LNCaP clone FGC (cell line): ENCODE data around the gene GRIA2.

Experiments
- DNase-seq: peaks from one replicate; pipeline ENCODE4 v3.0.0-alpha.2; 2011; ENCODE audit warnings: low read depth
- H3K4me3 ChIP-seq: 2 replicates; pipeline ENCODE4 v1.5.1; 2011; ENCODE audit warnings: mild to moderate bottlenecking, low read depth, low read length, control low read depth
- TF ChIP-seq, protein P1 (sequence below): IDR thresholded peaks from 2 replicates; pipeline ENCODE4 v1.5.1; 2012; ENCODE audit warnings: mild to moderate bottlenecking; ENCODE audit not compliant: control insufficient read depth, insufficient read depth; ENCODE audit errors: extremely low read depth

GRIA2 gene

DNA sequence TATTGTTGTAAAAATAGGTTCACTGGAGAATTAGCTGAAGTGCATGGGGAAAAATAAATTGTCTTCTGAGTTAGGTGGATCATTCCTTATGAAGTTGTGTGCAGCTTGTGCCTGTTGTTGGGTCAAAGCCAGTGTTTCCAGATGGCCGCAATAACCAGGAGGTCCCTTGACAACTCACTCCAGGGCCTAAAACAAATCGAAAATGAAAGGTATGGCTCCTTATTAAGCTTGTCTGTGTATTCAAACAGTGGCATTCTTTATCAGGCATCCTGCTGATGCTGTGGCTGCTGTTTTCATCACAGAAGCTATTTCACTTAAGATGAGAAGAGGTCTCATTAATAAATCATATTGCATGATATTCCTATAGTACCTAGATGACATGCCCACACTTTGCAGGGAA, 80.2 kb downstream of the GRIA2 start:
- no peak overlapping the region for H3K4me3 ChIP-seq
- DNase-seq: no peak
- TF ChIP-seq, protein P1, sequence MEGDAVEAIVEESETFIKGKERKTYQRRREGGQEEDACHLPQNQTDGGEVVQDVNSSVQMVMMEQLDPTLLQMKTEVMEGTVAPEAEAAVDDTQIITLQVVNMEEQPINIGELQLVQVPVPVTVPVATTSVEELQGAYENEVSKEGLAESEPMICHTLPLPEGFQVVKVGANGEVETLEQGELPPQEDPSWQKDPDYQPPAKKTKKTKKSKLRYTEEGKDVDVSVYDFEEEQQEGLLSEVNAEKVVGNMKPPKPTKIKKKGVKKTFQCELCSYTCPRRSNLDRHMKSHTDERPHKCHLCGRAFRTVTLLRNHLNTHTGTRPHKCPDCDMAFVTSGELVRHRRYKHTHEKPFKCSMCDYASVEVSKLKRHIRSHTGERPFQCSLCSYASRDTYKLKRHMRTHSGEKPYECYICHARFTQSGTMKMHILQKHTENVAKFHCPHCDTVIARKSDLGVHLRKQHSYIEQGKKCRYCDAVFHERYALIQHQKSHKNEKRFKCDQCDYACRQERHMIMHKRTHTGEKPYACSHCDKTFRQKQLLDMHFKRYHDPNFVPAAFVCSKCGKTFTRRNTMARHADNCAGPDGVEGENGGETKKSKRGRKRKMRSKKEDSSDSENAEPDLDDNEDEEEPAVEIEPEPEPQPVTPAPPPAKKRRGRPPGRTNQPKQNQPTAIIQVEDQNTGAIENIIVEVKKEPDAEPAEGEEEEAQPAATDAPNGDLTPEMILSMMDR: no peak

DNA sequence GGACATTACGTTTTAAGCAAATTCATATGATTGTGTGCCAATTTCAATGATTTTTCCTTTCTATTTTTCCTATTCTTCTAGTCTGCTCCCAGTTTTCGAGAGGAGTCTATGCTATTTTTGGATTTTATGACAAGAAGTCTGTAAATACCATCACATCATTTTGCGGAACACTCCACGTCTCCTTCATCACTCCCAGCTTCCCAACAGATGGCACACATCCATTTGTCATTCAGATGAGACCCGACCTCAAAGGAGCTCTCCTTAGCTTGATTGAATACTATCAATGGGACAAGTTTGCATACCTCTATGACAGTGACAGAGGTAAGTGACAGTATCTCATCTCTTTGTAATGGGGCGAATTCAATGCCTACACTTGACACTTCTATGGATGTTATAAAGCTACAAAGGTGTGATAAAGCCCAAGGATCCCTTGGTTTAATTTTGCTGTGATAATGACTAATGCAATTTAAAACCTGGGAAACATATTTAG, 83.0 kb downstream of the GRIA2 start:
- no peak overlapping the region for H3K4me3 ChIP-seq
- TF ChIP-seq, protein P1: no peak
- DNase-seq: no peak

DNA sequence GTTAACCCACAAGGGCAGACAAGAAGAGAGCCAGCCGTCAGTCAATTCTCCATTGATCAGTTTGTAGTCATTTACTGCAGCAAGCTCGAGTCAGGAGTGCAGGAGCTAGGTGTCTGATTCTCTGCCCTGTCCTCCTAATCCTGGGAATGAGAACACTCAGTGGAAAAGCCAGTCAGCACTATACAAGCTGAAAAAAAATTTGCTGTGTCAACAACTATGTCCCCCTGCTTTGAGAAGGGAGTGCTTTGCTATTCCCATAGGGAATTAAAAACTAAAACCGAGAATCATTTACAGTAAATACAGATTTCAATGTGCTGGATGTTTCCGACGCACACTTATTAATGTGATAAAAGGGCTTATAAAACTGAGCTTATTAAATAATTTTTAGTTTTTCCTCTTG, 84.2 kb downstream of the GRIA2 start:
- DNase-seq: no peak
- no peak overlapping the region for H3K4me3 ChIP-seq
- TF ChIP-seq, protein P1: no peak

DNA sequence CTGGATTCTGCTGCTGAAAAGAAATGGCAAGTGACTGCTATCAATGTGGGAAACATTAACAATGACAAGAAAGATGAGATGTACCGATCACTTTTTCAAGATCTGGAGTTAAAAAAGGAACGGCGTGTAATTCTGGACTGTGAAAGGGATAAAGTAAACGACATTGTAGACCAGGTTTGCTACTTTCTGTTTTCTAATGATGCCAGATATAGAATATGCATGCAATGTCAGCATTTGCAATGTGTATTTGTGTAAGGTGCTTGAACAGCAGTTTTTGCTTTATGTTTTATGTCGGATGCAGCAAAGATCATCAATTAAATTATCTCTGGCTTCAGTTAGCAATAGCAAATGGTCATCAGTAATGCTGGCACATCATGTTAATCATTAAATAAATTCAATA, 92.2 kb downstream of the GRIA2 start:
- no peak for DNase-seq
- TF ChIP-seq, protein P1: no peak
- no peak overlapping the region for H3K4me3 ChIP-seq

DNA sequence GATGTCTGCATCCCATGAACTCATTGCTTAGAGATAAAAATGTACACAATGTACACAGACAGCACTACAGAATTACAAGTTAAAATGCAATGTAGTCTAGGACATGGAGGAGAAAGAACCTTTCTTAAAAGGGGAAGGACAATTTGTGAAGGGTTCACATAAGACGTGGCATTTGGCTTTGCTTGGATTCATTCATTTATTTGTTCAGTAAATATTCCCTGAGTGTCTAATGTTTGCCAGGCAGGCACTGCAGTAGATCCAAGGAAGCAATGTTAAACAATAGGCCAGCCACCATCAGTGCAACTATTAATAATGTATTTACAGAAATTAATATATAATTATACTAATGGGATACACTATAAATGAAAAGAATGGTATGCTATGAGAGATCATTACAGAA, 94.4 kb downstream of the GRIA2 start:
- peak; percentile 52 for DNase-seq
- TF ChIP-seq, protein P1: no peak
- H3K4me3 ChIP-seq: no peak overlapping the region

DNA sequence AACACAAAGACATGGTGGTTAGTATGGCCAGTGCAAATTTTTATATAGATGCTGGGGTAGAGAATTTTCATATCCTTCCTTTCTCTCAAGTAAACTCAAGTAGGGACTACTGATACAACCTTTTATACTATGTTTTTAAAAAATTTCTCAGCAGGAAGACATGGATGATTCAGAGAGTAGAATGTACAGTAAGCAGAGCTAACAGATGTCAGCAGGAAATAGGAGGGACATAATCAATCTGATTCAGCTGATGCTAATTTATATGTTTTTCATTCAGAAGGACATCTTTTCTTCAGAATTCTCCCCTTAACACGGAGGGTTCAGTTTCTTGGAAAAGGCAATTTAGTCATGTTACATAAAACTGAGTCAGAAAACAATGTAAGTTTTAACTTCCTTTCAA, 95.4 kb downstream of the GRIA2 start:
- H3K4me3 ChIP-seq: no peak overlapping the region
- TF ChIP-seq, protein P1: no peak
- no peak for DNase-seq

DNA sequence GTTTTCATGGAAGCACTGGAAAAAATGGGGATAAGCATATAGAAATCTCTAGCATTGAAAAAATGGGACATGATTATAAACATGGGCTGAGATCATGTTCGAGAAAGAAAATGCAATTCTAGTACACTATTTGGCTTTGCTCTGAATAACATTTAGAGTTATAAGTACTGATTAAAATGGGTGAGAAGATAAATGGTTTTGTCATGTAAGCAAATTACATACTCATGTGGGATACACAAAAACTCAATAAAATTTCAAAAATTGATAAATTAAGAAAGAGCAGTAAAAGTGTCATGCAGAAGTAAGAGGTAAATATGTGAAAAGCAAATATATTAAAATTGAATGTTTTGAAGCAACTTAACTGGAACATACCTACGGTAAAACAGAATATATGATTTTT, 99.6 kb downstream of the GRIA2 start:
- DNase-seq: no peak
- TF ChIP-seq, protein P1: no peak
- H3K4me3 ChIP-seq: no peak overlapping the region
